ENCODE results near the gene CCRL2. TPM values are rescaled to one million over a fixed set of nuclear protein-coding genes. Genes with fewer than 3 reads are reported as not detected.

Gene CCRL2
- total and polyA plus RNA-seq, 2 experiments from 2014 or later: not detected

DNA sequence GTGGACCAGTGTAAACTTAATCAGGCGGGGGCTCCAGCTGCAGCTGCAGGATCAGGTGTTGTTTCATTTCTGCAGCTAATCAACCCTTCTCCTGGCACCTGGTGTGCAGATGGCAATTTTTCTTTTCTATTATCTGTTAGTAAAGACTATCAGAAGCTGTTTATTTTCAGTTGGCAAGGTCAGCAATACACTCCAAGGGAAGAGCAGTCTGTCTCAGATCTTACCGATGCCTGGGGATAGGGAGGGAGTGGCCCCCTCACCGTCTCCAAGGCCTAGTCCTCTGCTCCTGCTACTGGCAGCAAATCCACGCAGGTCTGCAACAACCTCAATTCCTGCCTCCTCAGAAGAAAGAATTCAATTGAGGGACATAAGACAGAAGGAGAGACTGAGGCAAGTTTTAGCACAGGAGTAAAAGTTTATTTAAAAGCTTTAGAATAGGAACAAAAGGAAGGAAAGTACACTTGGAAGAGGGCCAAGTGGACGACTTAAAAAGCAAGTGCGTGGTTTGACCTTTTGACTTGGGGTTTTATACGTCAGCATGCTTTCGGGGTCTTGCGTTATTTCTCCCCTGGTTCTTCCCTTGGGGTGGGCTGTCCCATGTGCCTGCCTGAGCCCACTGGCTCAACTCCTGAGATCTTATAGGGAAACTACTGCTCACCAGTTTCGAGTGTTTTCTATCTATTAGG is 9.2 kb downstream of the CCRL2 start:
- Histone ChIP-seq H4K20me1 (ENCODE audit: insufficient read depth) (no peaks in the 10 kb centered on the region), H3K4me2 (ENCODE audit: unreplicated experiment) (no peak overlapping the region), H3K9me2 (ENCODE audit: insufficient read depth) (no peaks in the 10 kb centered on the region), H3K27me3 (replicated peaks; ENCODE audit: insufficient read depth) (peaks cover 18% of the 10 kb centered on the region), H2AFZ (no peak overlapping the region), H3K9ac (no peak overlapping the region), H3K4me3 (no peak overlapping the region), H3K79me2 (ENCODE audit: insufficient read depth) (no peaks in the 10 kb centered on the region), H3F3A (ENCODE audit: insufficient read depth) (no peaks in the 10 kb centered on the region), H3K9me3 (ENCODE audit: low read depth) (no peaks in the 10 kb centered on the region), H3K36me3 (ENCODE audit: low read depth) (no peaks in the 10 kb centered on the region), H3K27ac (no peak overlapping the region), H3K4me1 (ENCODE audit: insufficient read depth) (no peaks in the 10 kb centered on the region)
- TF ChIP-seq EZH2phosphoT487 (IDR thresholded peaks at IDR 0.05; ENCODE audit: insufficient read depth, low read depth) (no peak), EZH2 (IDR thresholded peaks at IDR 0.05; ENCODE audit: insufficient read depth, poor library complexity, severe bottlenecking) (no peak)
- in situ Hi-C loops (cut with MboI): no loop called here
- 41 to 46% methylated on average over 10 of the region's 10 CpGs for WGBS, 2 experiments (ENCODE audit: low coverage in 1 of 2, low lambda C conversion rate in 2 of 2, missing lambda C conversion rate in 2 of 2)
- no peak for DNase-seq

DNA sequence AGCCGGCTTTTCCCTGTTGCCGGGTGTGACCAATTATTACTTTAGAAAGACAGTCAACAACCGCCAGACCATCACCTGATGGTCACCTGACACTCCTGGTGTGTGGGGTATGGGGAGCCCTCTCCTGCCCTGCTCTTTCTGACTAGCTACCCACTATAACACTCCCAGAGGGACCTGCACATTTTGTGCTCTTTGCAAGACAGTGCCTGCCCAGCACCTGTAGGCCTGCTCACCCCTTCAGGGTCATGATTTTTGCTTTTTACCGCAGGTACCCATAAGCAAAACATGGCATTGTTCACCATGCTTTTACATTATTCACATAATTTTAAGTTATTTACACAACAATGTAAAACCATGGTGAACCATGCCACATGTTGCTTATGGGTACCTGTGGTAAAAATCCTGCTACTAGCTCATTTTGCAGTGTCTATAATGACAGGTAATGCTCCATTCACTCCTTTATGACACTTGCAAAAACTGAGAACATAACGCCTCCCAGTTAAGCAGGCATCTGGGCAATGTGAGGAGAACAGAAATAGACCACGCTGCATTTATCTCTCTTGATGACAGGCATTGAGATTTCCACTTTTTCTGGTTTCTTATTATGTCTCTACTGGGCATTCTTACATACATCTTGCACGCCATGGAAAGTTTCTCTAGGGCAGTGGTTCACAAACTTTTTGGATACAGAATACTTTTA is 9.9 kb downstream of the CCRL2 start:
- Histone ChIP-seq H3K79me2 (ENCODE audit: insufficient read depth) (no peaks in the 10 kb centered on the region), H3K9ac (no peak overlapping the region), H3F3A (ENCODE audit: insufficient read depth) (no peaks in the 10 kb centered on the region), H3K4me3 (no peak overlapping the region), H3K4me1 (ENCODE audit: insufficient read depth) (no peaks in the 10 kb centered on the region), H3K9me2 (ENCODE audit: insufficient read depth) (no peaks in the 10 kb centered on the region), H3K27ac (no peak overlapping the region), H4K20me1 (ENCODE audit: insufficient read depth) (no peaks in the 10 kb centered on the region), H3K36me3 (ENCODE audit: low read depth) (no peaks in the 10 kb centered on the region), H2AFZ (no peak overlapping the region), H3K27me3 (replicated peaks; ENCODE audit: insufficient read depth) (peaks cover 12% of the 10 kb centered on the region), H3K9me3 (ENCODE audit: low read depth) (no peaks in the 10 kb centered on the region), H3K4me2 (ENCODE audit: unreplicated experiment) (no peak overlapping the region)
- in situ Hi-C loops (cut with MboI): no loop called here
- no peak for DNase-seq
- WGBS, 2 experiments (ENCODE audit: low coverage in 1 of 2, low lambda C conversion rate in 2 of 2, missing lambda C conversion rate in 2 of 2): 75 to 79% methylated on average over 7 of the region's 7 CpGs
- TF ChIP-seq EZH2 (IDR thresholded peaks at IDR 0.05; ENCODE audit: insufficient read depth, poor library complexity, severe bottlenecking) (no peak), EZH2phosphoT487 (IDR thresholded peaks at IDR 0.05; ENCODE audit: insufficient read depth, low read depth) (no peak)

DNA sequence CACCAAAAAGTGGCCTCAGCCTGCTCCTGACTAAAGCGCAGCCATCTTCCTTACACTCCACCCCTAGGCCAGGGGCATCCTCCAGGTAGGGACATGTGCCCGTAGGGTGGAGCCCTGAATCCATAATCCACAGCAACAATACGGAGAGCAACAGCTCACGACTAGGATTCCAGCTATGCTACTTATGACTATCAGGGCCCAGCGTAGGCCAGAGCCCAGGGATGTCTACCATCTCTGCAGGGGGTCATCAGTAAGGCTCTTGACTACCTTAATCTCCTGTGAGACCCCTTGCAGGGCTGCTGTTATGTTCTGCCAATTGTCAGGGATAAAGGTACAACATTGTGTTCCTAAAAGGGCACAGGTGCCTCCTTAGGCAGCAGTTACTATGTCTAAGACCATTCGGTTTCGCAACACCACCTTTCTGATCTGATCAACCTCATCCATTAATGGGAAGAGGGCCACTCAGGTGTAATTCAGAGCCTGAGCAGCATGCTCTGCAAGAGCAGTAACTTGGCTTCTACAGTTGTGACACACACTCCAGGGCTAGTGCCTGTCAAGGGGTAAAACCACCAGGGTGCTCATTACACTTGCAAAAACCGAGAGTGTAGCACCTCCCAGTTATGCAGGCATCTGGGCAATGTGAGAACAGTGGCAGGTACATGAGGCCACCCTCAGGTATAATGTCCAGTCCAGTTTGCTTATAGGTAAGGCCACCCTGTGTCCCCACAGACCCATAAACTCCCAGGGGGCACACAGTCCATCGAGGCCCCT is 11.0 kb downstream of the CCRL2 start:
- peaks cover 3% of the 10 kb centered on the region for H3K27me3 ChIP-seq (replicated peaks; ENCODE audit: insufficient read depth)
- H3K9ac ChIP-seq: no peak overlapping the region
- no peaks in the 10 kb centered on the region for H3K4me1 ChIP-seq (ENCODE audit: insufficient read depth)
- no peak overlapping the region for H3K27ac ChIP-seq
- no peak for DNase-seq
- no peaks in the 10 kb centered on the region for H3K9me3 ChIP-seq (ENCODE audit: low read depth)
- no peaks in the 10 kb centered on the region for H3K79me2 ChIP-seq (ENCODE audit: insufficient read depth)
- no peak overlapping the region for H2AFZ ChIP-seq
- no peak for TF ChIP-seq EZH2 (IDR thresholded peaks at IDR 0.05; ENCODE audit: insufficient read depth, poor library complexity, severe bottlenecking)
- no peak for TF ChIP-seq EZH2phosphoT487 (IDR thresholded peaks at IDR 0.05; ENCODE audit: insufficient read depth, low read depth)
- 70% methylated on average over 9 of the region's 9 CpGs for WGBS, 2 experiments (ENCODE audit: low coverage in 1 of 2, low lambda C conversion rate in 2 of 2, missing lambda C conversion rate in 2 of 2)
- no peaks in the 10 kb centered on the region for H3K36me3 ChIP-seq (ENCODE audit: low read depth)
- no peaks in the 10 kb centered on the region for H4K20me1 ChIP-seq (ENCODE audit: insufficient read depth)
- H3K4me2 ChIP-seq (ENCODE audit: unreplicated experiment): no peak overlapping the region
- H3K4me3 ChIP-seq: no peak overlapping the region
- in situ Hi-C loops (cut with MboI): no loop called here
- no peaks in the 10 kb centered on the region for H3F3A ChIP-seq (ENCODE audit: insufficient read depth)
- H3K9me2 ChIP-seq (ENCODE audit: insufficient read depth): no peaks in the 10 kb centered on the region

DNA sequence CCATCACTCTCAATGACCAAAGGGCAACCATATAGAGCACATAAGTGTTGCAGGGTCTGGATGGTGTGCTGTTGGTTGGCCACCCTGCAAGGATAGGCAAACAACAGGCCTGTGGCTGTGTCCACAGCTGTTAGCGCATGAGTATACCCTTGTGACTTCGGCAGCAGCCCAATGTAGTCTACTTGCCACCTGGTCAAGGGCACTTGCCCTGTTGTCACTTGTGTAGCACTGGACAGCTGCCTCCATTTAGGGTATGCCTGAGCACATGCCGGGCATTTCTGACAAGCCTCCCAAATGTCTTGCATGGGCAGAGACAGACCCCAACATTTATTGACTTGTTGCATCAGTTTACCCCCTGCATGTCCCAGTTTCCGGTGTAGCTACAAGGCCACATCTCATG is 12.8 kb downstream of the CCRL2 start:
- in situ Hi-C loops (cut with MboI): no loop called here
- TF ChIP-seq EZH2phosphoT487 (IDR thresholded peaks at IDR 0.05; ENCODE audit: insufficient read depth, low read depth) (no peak), EZH2 (IDR thresholded peaks at IDR 0.05; ENCODE audit: insufficient read depth, poor library complexity, severe bottlenecking) (no peak)
- H3K4me2 ChIP-seq (ENCODE audit: unreplicated experiment): no peak overlapping the region
- no peaks in the 10 kb centered on the region for H3K9me3 ChIP-seq (ENCODE audit: low read depth)
- no peak overlapping the region for H3K4me3 ChIP-seq
- no peak overlapping the region for H3K27ac ChIP-seq
- no peaks in the 10 kb centered on the region for H3K79me2 ChIP-seq (ENCODE audit: insufficient read depth)
- no peaks in the 10 kb centered on the region; the same call in 1 of the 2 replicates for H3K27me3 ChIP-seq (replicated peaks; ENCODE audit: insufficient read depth)
- H3K4me1 ChIP-seq (ENCODE audit: insufficient read depth): no peaks in the 10 kb centered on the region
- H3K9ac ChIP-seq: no peak overlapping the region
- H3K36me3 ChIP-seq (ENCODE audit: low read depth): no peaks in the 10 kb centered on the region
- DNase-seq: no peak
- no peaks in the 10 kb centered on the region for H3K9me2 ChIP-seq (ENCODE audit: insufficient read depth)
- H3F3A ChIP-seq (ENCODE audit: insufficient read depth): no peaks in the 10 kb centered on the region
- H2AFZ ChIP-seq: no peak overlapping the region
- no peaks in the 10 kb centered on the region for H4K20me1 ChIP-seq (ENCODE audit: insufficient read depth)
- 85% methylated on average over 4 of the region's 4 CpGs for WGBS, 2 experiments (ENCODE audit: low coverage in 1 of 2, low lambda C conversion rate in 2 of 2, missing lambda C conversion rate in 2 of 2)
